ENCODE results near the gene RBM23. TPM values are rescaled to one million over a fixed set of nuclear protein-coding genes. Genes with fewer than 3 reads are reported as not detected.

The RBM23 gene
- total and polyA plus RNA-seq, 2 of the 8 experiments (the other 6 are each of a cell fraction or from before 2014, with no cell fraction given): 41.2 to 43.3 TPM

GRCh38 chr14:22962061-22962676 lies 43.2 kb upstream of the RBM23 start:
- ChIA-PET CTCF (ENCODE audit: partially characterized antibody) (interaction anchor here (0.8 to 3.7 kb wide), 6 partner anchors 11 to 90 kb away, joined by 3 to 20 read pairs (median 4); no protein-coding TSS in a partner anchor), POLR2A (ENCODE audit: partially characterized antibody) (interaction anchor here (1.3 to 11.4 kb wide), 3 partner anchors 8 to 19 kb away, joined by 6 to 115 read pairs (median 9); no protein-coding TSS in a partner anchor)
- Histone ChIP-seq H3K18ac (ENCODE audit: extremely low read depth, low read length) (no peak overlapping the region), H3K27me3 (replicated peaks in 1 of 4; ENCODE audit: control insufficient read depth in 3 of 4, extremely low read depth in 1 of 4, insufficient read depth in 3 of 4, low read length in 3 of 4) (no peaks in the 10 kb centered on the region), H4K5ac (ENCODE audit: insufficient read length, low read depth, low read length) (no peak overlapping the region), H3K4me3 (ENCODE audit: extremely low read depth in 1 of 4, insufficient read depth in 2 of 4, low read depth in 3 of 4, low read length in 4 of 4) (no peak overlapping the region), H2AK5ac (ENCODE audit: low read depth, low read length) (no peak overlapping the region), H2BK5ac (ENCODE audit: low read depth, low read length) (no peak overlapping the region), H3K4me1 (replicated peaks in 1 of 4; ENCODE audit: control insufficient read depth in 3 of 4, insufficient read depth in 4 of 4, low read length in 3 of 4) (peaks cover 0 to under 1% (median 0%) of the 10 kb centered on the region in 4 experiments; a peak in 2 of 7 replicates), H2BK120ac (replicated peaks; ENCODE audit: low read depth, low read length) (no peak overlapping the region), H2AFZ (ENCODE audit: low read length) (no peak overlapping the region), H3K23me2 (ENCODE audit: low read depth, low read length) (peaks cover under 1% of the 10 kb centered on the region), H3K27ac (ENCODE audit: low read depth, low read length) (no peak overlapping the region), H4K8ac (ENCODE audit: extremely low read depth, insufficient read depth, low read length) (no peak overlapping the region), H2BK15ac (ENCODE audit: low read length) (0 out of 2 replicates have a peak overlapping the region, but pooled peaks have one; percentile 46), H3K4me2 (ENCODE audit: insufficient read depth in 1 of 2, low read depth in 2 of 2, low read length in 2 of 2) (no peak overlapping the region), H3K9ac (replicated peaks in 1 of 4; ENCODE audit: extremely low read depth in 1 of 4, low read depth in 3 of 4, low read length in 3 of 4) (no peak overlapping the region), H3K14ac (ENCODE audit: insufficient read length) (no peak overlapping the region), H3K79me1 (ENCODE audit: low read depth, low read length) (no peaks in the 10 kb centered on the region), H3K36me3 (ENCODE audit: control insufficient read depth in 2 of 4, insufficient read depth in 4 of 4, low read length in 3 of 4) (no peaks in the 10 kb centered on the region), H3K23ac (ENCODE audit: insufficient read length) (no peak overlapping the region), H4K91ac (replicated peaks; ENCODE audit: insufficient read length, low read length) (no peak overlapping the region), H2BK20ac (ENCODE audit: low read length) (no peak overlapping the region), H3K56ac (replicated peaks; ENCODE audit: insufficient read length, low read depth, low read length) (no peak overlapping the region), H3K9me3 (ENCODE audit: insufficient read depth in 2 of 2, low read depth in 1 of 2, low read length in 1 of 2) (no peaks in the 10 kb centered on the region), H2BK12ac (ENCODE audit: low read depth, low read length) (no peak overlapping the region), H3K4ac (replicated peaks; ENCODE audit: insufficient read length, low read depth, low read length) (no peak overlapping the region), H3K79me2 (ENCODE audit: control insufficient read depth in 1 of 2, insufficient read depth in 2 of 2, low read length in 2 of 2) (no peaks in the 10 kb centered on the region), H4K20me1 (replicated peaks in 1 of 2; ENCODE audit: control insufficient read depth in 1 of 2, insufficient read depth in 2 of 2, low read length in 2 of 2) (no peaks in the 10 kb centered on the region)
- FAIRE-seq: no peak
- no peak for DNase-seq (ENCODE audit: low read depth in 1 of 2, low spot score in 2 of 2)
- WGBS, 2 experiments (ENCODE audit: extremely low coverage in 1 of 2, insufficient coverage in 1 of 2, insufficient read length in 1 of 2, insufficient replicate concordance in 2 of 2, low coverage in 1 of 2, low lambda C conversion rate in 2 of 2, missing lambda C conversion rate in 1 of 2): 93% methylated on average over 6 of the region's 6 CpGs; no CpG with 5 or more reads in 1 of the 2 experiments
- TF ChIP-seq FOSL1 (IDR thresholded peaks at IDR 0.05; ENCODE audit: insufficient read depth, low read depth, low read length) (no peak), CHD2 (IDR thresholded peaks at IDR 0.05; ENCODE audit: low read length) (no peak), SAP30 (IDR thresholded peaks at IDR 0.05; ENCODE audit: insufficient read depth, insufficient replicate concordance, low read length) (no peak), TCF12 (IDR thresholded peaks at IDR 0.05; ENCODE audit: low read depth, low read length) (no peak), TAF1 (IDR thresholded peaks at IDR 0.05; ENCODE audit: low read depth, low read length) (no peak), RXRA (IDR thresholded peaks at IDR 0.05; ENCODE audit: insufficient read depth, low read depth, low read length) (no peak), KDM4A (IDR thresholded peaks at IDR 0.05; ENCODE audit: low read depth, low read length, severe bottlenecking) (no peak)
- TF ChIP-seq, protein P1, sequence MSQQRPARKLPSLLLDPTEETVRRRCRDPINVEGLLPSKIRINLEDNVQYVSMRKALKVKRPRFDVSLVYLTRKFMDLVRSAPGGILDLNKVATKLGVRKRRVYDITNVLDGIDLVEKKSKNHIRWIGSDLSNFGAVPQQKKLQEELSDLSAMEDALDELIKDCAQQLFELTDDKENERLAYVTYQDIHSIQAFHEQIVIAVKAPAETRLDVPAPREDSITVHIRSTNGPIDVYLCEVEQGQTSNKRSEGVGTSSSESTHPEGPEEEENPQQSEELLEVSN (IDR thresholded peaks at IDR 0.05): no peak
